HG03064 (cell line): ENCODE measurements around the gene BRINP3.

ENCODE experiments used
- ATAC-seq: cut with Tn5 transposase; IDR thresholded peaks from one replicate; pipeline ENCODE4 v1.9.1; 2021; ENCODE audit warnings: low read depth; ENCODE audit not compliant: unreplicated experiment

The BRINP3 gene

DNA sequence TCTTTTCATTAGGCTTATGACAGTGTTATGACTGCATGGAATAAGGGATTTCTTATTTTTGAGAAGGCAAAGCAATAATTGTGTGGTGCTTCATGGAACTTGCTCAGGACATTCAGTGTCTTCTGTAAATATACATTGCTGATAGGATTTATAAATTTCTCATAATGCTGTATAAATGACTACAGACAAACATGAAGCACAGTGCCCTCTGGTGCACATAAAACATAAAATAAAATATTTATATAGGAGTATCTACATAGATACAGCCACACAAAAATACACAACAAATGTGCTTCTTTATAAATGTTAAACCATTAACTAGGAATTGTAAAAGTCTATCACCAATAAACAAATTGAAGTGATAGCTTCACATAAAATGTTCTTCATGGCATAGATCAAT lies 24.1 kb downstream of the BRINP3 start:
- ATAC-seq, result no peak

DNA sequence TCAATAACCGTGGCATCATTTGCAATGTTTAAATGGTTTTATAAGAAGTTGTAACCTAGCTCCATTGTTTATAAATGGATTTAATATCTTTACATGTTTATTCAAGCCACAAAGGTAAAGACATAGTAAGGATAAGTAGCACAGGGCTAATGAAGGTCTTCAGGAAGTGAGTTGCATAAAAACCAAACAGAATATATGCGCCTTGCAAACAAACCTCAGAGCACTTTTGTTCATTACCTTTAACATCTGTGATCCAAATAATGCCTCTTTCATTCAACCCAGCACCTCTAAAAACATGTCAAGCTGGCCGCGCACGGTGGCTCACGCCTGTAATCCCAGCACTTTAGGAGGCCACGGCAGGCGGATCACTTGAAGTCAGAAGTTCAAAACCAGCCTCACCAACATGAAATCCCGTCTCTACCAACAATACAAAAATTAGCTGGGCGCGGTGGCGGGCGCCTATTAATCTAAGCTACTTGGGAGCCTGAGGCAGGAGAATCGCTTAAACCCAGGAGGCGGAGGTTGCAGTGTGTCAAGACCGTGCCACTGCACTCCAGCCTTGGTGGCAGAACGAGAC lies 25.3 kb downstream of the BRINP3 start:
- no peak for ATAC-seq

DNA sequence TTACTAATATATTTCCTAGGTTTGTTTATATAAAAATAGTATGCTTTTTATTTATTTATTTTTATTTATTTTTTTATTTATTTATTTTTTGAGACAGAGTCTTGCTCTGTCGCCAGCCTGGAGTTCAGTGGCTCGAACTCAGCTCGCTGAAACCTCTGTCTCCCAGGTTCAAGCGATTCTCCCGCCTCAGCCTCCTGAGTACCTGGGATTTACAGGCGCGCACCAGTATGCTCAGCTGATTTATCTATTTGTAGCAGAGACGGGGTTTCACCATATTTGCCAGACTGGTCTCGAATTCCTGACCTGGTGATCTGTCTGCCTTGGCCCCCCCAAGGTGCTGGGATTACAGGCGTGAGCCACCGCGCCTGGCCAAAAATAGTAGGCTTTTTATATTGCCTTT lies 33.2 kb downstream of the BRINP3 start:
- no peak for ATAC-seq

DNA sequence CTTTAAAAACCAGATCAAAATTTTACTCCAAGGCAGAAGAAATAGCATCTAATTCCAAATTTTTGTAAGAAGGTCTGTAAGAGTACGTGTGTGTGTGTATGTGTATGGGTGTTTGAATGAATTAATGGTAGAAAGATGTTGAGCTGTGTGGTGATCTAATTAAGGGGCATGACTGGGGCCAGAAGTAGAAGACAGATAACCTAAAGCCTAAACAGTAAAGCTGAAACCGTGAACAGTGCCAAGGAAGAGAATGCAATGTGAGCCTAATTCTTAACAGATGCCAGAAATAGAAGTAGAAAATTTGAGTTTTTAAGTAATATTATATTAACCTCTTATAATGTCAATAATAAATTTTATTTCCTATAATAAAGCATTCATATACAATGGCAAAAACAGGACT lies 38.2 kb downstream of the BRINP3 start:
- ATAC-seq, result no peak

DNA sequence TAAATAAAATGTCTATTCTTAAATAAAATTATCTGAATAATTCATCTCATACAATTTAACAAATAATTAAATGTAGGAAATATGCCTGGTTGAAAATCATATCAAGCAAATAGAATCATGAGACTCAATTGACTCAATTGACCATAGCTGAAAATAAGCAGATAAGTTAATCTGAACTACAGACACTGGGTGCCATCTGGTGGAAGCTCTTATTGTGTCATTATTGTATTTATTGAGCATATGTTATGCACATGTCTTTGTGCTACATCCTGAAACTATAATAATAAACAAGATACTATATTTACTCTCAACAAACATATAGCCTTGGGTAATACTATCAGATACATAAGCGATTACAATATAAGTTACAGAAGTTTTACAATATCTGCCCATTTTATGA lies 41.0 kb downstream of the BRINP3 start:
- ATAC-seq, result no peak

DNA sequence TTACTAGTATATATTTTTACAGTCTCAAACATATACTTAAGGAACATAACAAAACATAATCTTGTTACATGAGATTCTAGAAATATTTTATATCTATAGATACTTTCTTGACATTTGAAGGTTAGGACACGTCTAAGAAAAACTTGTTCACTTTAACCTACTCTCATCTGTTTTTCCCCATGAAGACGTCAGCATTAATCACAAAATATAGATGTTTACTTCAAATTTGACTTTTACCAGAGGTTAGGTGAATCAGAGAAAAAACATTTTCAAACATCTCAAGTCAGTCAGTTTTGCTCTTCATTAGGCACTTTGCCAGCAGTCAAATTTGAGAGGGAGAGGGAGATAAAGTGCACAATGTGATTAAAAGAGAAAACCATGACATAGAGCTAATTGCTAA lies 47.7 kb downstream of the BRINP3 start:
- ATAC-seq, result no peak

DNA sequence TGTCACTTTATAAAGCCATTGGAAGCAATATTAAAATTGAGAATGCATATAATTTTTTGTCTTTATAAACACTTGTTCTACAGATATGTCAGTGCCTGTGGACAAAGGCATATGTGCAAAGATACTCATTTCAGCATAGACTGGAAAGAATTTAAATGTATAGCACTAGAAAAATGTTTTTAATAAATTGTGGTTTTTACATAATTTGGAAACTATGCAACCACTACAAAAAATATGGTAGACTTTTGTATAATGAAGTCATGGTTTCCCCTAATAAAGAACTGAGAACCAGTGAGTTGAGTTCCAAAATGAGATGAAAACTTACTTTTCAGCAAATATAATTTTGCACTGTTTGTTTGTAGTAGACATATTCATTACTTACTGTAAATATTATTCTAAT lies 48.5 kb downstream of the BRINP3 start:
- ATAC-seq, result no peak

DNA sequence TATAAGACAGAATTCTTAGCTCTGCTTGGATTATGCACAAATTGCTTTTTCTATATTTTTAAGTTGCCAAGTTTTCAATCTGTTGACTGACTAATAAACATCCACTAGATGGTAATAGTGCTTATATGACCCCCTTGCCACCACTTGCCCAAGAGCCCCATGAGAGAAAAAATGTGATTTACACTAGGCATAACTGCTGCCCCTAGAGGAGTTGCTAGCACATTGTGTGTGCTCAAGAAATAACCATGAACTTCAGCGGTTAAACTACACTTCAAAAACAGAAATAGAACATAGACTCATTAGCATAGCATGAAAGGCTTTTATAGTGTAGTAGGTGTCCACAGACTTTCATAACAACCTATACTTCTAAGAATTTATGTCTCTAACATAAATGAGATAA lies 61.4 kb downstream of the BRINP3 start:
- ATAC-seq, result no peak

DNA sequence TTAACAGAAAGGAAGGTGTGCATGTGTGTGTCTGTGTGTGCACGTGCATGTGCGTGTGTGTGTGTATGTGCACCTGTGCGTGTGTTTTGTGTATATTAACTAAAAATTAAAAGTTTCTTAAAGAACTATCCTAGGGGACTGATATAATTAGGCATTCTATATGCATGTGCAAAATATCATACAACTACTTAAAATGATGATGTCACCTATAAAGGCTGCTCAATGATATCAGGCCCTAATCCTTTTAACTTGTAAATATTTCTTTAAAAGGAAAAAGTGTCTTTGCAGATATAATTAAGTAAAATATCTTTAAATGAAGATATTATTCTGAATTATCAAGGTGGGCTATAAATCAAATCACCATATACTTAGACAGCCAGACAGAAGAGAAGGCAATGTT lies 64.5 kb downstream of the BRINP3 start:
- ATAC-seq, result no peak

DNA sequence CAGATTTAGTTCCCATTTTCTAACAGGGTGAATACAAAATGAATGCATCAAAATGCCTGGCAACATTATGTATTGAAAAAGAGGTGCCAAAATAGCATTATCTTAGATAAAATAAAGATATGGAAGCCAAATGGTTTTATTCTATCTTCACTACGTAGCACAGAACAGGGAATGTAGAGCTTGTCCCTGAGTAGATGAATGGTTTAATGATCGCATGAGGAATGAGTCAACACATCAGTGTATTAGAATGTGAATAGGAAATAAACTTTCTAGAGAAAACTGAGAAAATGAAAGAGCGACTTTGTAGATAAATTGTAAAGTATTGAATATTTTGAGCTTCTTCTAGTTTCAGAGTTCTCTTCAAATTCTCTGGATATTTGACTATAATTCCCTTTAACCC lies 74.3 kb downstream of the BRINP3 start:
- ATAC-seq, result no peak

DNA sequence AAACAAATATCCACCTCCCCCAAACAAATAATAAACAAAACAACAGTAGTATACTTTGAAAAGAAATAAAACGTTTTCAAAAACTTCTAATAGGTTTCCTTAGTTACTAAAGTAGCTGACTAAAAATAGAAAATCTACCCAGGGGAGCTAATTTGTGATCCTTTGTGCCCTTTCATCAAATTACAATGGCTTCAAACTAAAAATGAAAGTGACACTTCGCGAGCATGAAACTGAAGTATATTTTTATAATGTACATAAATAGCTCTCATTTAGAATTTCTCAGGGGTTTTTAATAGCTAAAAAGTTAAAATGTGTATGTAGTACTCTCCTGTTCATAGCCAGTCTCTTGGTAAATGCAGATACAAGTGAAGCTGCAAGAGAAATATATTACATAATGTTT lies 78.4 kb downstream of the BRINP3 start:
- ATAC-seq, result no peak

DNA sequence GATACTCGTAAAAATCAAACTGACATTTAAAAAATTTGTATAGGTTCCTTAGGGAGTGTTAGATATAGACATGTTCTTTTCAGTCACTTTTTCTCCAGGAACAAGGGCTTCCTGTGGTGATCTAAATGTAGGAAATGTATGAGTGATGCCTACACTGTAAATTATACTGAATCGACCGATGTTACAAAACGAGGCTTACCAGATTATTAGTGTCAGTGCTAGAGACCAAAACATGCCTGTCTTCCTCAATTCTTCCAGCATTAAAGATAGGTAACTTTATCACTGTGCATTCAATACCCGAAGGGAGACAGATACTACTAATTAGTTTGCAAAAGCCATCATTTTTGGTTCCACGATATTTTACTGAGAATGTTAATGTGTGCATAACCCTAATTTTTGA lies 86.1 kb downstream of the BRINP3 start:
- ATAC-seq, result no peak

DNA sequence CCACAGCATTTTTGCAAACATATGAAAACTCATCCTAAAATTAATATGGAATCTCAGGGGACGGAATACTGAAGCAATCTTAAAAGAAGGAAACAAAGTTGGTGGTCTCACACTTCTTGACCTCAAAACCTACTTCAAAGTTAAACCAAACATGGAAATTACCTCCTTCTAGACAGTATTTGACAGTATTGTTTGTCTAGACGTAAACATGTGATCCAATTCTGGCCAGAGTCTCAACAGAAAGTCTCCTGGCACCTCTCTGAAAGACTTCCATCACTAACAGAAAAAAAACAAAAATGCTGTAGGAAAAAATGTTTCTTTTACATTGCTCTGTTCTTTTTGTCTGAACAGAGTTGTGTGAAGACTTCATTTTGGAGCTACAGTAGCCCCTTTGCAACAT lies 99.7 kb downstream of the BRINP3 start:
- no peak for ATAC-seq

DNA sequence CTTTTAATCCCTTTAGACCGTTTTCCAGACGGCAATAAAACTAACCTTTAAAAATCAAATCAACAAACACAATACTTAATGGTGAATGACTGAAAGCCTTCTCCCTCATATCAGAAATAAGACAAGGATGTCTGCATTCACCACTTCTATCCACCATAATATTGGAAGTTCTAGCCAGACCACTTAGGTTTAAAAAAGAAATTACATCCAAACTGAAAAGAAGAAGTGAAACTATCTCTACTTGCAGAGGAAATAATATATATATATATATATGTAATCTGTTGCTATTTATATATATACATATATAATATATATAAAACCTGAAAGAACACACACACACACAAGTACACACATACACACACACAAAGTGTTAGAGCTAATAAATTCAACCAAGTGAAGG lies 100.4 kb downstream of the BRINP3 start:
- no peak for ATAC-seq

DNA sequence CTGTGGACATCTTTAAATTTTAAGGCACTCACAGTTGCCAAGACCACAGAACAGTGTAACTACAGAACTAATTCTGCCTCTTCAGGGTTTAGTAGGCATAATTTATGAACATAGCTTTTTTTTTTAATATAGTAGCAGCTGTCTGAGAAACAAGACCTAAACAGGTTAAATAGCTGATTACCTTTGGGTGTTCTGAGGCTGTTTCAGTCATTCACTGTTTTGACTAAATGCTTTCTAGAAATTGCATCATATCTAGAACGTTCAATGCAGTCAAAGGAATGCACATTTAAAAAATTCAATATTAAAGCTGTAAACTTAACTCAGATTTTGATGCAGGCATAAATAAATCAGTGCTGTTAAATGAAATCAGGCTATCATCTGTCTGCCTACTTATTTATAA lies 101.6 kb downstream of the BRINP3 start:
- ATAC-seq, result no peak

DNA sequence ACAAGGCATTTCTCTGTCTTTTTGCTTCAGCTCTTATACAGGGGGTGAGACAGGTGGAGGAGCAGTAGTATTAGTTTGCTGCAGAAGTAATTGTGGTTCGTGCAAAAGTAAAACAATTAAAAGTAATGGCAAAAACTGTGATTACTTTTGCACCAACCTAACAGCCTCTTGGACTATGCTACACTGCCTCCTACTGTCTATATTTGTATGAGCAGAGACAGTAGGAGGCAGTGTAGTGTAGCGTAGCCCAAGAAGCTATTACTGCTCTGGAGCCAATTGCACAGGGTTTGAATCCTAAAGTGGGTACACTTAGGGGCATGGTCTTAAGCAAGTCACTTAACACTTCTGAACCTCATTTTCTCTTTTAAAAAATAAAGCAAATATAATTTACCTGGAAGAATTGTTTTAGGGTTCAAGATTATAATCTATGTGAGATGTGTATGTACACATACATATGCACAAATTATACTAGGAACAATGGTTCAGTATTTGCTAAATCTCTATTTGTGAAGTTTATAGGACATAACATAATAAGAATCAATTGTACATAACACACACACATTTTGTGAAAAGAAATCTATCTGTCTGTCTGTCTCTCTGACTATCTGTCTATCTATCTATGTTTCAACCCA lies 103.8 kb downstream of the BRINP3 start:
- no peak for ATAC-seq

DNA sequence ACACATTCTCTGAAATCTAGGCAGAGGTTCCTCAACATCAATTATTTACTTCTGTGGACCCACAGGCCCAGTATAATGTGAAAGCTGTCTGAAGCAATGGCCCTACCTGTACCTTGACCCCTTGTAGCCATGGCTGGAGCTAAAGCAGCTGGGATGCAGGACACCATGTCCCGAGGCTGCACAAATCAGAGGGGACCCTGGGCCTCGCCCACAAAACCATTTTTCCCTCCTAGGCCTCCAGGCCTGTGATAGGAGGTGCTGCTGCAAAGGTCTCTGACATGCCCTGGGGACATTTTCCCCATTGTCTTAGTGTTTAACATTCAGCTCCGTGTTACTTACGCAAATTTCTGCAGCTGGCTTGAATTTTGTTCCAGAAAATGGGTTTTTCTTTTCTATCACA lies 110.5 kb downstream of the BRINP3 start:
- ATAC-seq, result no peak

DNA sequence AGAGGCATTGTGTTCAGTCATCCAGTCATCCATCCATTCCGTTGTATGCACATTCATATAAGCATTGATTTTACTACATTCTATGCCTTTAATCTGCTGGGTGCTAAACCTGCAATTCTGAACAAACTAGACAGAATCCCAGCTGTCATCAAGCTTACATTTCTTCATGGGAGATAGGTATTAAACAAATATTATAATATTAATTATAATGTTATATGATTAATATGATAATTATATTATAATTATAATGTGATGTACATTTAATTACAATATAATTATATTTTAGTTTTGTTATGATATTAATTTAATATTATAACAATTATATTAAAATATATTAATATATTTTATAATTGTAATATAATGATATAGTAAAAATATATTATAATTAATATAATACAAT lies 112.4 kb downstream of the BRINP3 start:
- no peak for ATAC-seq

DNA sequence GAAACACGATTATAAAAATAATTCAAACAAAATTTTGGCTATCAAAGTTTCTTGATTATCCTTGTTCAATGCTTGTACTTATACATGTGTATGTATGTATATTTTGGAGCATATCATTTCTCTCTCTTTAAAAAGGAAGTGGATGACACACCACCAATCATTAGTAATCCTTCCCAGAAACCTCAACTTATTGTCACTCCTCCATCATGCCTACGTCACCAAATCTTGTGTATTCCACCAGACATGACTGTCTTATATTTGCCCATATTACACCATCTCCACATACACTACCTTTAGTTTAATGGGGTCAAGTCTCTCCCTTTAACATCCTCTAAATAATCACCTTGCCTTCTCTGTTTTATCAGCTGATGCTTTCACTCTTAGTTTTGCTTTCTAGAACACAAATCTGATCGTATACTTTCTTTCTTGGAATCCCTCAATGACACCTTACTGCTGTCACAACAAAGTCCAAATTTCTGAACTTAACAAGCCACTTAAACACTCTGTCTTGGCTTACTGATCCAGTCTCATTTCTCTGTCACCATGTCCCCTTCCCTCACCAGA lies 124.0 kb downstream of the BRINP3 start:
- ATAC-seq, result no peak

DNA sequence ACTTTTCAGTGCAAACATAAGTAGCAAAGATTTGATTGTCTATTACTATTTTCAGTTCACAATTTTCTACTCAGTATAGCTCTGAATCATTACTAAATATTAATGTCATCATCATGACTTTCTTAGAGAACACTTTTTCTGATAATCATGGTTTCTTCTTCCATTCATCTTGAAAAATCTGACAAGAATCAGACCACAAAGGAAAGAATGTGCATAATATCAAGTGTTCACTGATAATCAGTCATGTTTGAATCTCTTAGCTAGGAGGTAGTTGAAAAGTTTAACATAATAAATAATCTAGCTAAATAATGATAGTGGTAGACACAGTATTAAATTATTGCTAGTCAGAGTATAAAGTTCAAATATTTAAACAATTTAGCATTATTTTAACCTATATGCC lies 133.2 kb downstream of the BRINP3 start:
- ATAC-seq, result no peak

DNA sequence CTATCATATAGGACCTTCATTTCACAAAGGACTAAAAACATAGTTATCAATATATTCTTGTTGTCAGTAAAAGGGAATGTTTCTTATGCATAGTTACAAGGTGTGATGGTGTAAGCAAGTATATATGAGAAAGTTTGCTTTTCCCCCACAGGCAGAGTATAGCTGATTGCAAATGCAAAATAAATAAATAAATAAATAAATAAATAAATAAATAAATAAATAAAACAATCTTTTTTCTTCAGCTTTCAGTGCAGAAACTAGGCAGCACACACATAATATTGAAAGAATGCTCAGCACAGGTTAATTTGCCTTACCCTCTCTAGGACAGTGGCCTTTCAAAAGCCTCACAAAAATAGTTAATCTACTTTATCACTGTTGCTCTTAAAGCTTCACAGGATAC lies 138.8 kb downstream of the BRINP3 start:
- ATAC-seq, result no peak

DNA sequence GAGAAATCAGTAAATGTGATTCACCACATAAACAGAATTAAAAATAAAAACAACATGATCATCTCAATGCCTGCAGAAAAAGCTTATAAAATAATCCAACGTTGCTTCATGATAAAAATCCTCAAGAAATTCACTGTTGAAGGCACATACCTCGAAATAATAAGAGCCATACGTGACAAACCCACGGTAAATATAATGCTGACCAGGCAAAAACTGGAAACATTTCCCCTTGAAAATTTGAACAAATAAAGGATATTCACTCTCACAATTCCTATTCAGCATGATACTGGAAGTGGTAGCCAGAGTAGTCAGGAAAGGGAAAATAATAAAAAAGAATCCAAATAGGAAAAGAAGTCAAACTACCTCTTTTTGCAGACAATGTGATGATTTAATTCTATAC lies 148.8 kb downstream of the BRINP3 start:
- no peak for ATAC-seq

DNA sequence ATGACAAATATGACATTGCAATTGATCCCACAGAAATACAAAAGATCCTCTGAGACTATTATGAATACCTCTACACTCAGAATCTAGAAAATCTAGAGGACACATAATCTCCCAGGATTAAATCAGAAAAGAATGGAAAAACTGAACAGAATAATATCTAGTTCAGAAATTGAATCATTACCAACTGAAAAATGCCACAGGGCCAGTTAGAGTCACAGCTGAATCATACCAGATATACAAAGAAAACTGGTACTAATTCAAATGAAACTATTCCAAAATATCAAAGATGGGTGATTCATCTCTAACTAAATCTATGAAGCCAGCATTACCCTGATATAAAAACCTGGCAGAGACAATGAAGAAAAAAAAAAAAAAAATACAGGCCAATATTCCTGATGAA lies 149.3 kb downstream of the BRINP3 start:
- no peak for ATAC-seq
